Measurements from ENCODE around the gene ETV1. TPM values are rescaled to one million over a fixed set of nuclear protein-coding genes. Genes with fewer than 3 reads are reported as not detected.

The ETV1 gene
- total and polyA plus RNA-seq, 9 of the 15 experiments (the other 6 are each of a cell fraction or from before 2014, with no cell fraction given), result 7.2 to 27.4 (median 14.0) TPM

DNA sequence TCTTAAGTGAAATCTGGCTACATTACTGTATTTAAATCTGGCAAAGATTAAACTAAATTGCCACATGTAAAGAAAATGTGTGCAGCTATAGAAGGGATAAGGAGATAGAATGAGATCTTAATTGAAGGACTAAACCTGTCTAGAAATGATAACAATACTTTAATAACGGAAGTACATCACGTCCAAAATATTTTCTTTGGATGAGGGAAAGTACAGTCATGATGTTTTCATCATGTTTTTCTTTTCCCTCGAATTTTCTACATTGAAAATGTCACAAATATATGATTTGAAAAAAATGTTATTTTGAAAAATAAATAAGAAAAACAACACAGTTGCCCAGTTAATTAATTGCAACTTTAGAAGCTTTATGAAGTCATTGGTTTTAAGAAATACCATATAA is 143.9 kb downstream of the ETV1 start:
- intact Hi-C loops (cut with micrococcal nuclease), result no loop called here
- H3K9ac ChIP-seq (ENCODE audit: insufficient read depth in 1 of 2, low read depth in 2 of 2, low read length in 2 of 2), result no peak overlapping the region
- in situ Hi-C loops (cut with MboI), result no loop called here
- FAIRE-seq, result no peak
- no peak for ATAC-seq
- no peak overlapping the region for H3K27ac ChIP-seq (ENCODE audit: extremely low read depth, low read depth, low read length)
- H3K4me1 ChIP-seq (replicated peaks in 1 of 2; ENCODE audit: control insufficient read depth in 2 of 2, insufficient read depth in 2 of 2, low read length in 2 of 2), result peaks cover 0 to 10% of the 10 kb centered on the region in 2 experiments; a peak in 2 of 5 replicates
- BruUV-seq (replicated peaks), result no TSS peak
- 11% methylated on average over 3 of the region's 3 CpGs for WGBS (ENCODE audit: insufficient coverage, low coverage, missing lambda C conversion rate)
- no peaks in the 10 kb centered on the region for H3K36me3 ChIP-seq (ENCODE audit: control insufficient read depth, insufficient read depth, low read length)
- POLR2A ChIA-PET, result no interaction called here
- H3K9me1 ChIP-seq (ENCODE audit: control insufficient read depth, insufficient read depth, low read length), result no peaks in the 10 kb centered on the region
- no peak for DNase-seq (ENCODE audit: extremely low read depth in 1 of 4, low spot score in 3 of 4)
- H3K4me2 ChIP-seq (ENCODE audit: insufficient read depth, low read length), result no peak overlapping the region
- CTCF ChIA-PET (ENCODE audit: low intra/inter-chr PET ratio), result no interaction called here
- no peaks in the 10 kb centered on the region for H3K79me2 ChIP-seq (ENCODE audit: control insufficient read depth, insufficient read depth, low read length)
- H4K20me1 ChIP-seq (replicated peaks; ENCODE audit: control insufficient read depth, insufficient read depth, low read length), result no peaks in the 10 kb centered on the region
- H2AFZ ChIP-seq (ENCODE audit: low read depth, low read length), result no peak overlapping the region
- H3K4me3 ChIP-seq, result no peak overlapping the region
- no peaks in the 10 kb centered on the region for H3K9me3 ChIP-seq (replicated peaks; ENCODE audit: control insufficient read depth, insufficient read depth, low read depth, low read length)
- no peaks in the 10 kb centered on the region for H3K27me3 ChIP-seq (ENCODE audit: control insufficient read depth in 2 of 2, insufficient read depth in 2 of 2, low read length in 2 of 2)
- TF ChIP-seq, protein P1, sequence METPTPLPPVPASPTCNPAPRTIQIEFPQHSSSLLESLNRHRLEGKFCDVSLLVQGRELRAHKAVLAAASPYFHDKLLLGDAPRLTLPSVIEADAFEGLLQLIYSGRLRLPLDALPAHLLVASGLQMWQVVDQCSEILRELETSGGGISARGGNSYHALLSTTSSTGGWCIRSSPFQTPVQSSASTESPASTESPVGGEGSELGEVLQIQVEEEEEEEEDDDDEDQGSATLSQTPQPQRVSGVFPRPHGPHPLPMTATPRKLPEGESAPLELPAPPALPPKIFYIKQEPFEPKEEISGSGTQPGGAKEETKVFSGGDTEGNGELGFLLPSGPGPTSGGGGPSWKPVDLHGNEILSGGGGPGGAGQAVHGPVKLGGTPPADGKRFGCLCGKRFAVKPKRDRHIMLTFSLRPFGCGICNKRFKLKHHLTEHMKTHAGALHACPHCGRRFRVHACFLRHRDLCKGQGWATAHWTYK (CRISPR knock-in tag; IDR thresholded peaks at IDR 0.05), result no peak
- TF ChIP-seq, protein P2, sequence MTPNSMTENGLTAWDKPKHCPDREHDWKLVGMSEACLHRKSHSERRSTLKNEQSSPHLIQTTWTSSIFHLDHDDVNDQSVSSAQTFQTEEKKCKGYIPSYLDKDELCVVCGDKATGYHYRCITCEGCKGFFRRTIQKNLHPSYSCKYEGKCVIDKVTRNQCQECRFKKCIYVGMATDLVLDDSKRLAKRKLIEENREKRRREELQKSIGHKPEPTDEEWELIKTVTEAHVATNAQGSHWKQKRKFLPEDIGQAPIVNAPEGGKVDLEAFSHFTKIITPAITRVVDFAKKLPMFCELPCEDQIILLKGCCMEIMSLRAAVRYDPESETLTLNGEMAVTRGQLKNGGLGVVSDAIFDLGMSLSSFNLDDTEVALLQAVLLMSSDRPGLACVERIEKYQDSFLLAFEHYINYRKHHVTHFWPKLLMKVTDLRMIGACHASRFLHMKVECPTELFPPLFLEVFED (CRISPR knock-in tag; conservative IDR thresholded peaks at IDR 0.05), result no peak
- TF ChIP-seq RB1 (IDR thresholded peaks at IDR 0.05; ENCODE audit: low read depth) (no peak), ZNF263 (CRISPR knock-in tag; IDR thresholded peaks at IDR 0.05; ENCODE audit: borderline replicate concordance) (no peak), BRD4 (IDR thresholded peaks at IDR 0.05) (no peak), ZNF311 (CRISPR knock-in tag; IDR thresholded peaks at IDR 0.05) (no peak), MAZ (CRISPR knock-in tag; conservative IDR thresholded peaks at IDR 0.05 in 1 of 2, IDR thresholded peaks at IDR 0.05 in 1 of 2) (no peak), ZFP1 (CRISPR knock-in tag; IDR thresholded peaks at IDR 0.05) (no peak), GTF2A2 (tag; IDR thresholded peaks at IDR 0.05) (no peak), GABPA (tag; conservative IDR thresholded peaks at IDR 0.05; ENCODE audit: low read depth) (no peak), TAF7 (tag; IDR thresholded peaks at IDR 0.05) (no peak), PML (IDR thresholded peaks at IDR 0.05; ENCODE audit: low read length) (no peak), YY1 (IDR thresholded peaks at IDR 0.05; ENCODE audit: borderline replicate concordance in 1 of 3, control insufficient read depth in 1 of 3, extremely low read depth in 1 of 3, insufficient read depth in 3 of 3, insufficient read length in 1 of 3, insufficient replicate concordance in 2 of 3, low read depth in 1 of 3, low read length in 2 of 3) (no peak), CREBBP (IDR thresholded peaks at IDR 0.05; ENCODE audit: low read depth, low read length) (no peak), ZSCAN32 (CRISPR knock-in tag; IDR thresholded peaks at IDR 0.05) (no peak)
- TF ChIP-seq, protein P3, sequence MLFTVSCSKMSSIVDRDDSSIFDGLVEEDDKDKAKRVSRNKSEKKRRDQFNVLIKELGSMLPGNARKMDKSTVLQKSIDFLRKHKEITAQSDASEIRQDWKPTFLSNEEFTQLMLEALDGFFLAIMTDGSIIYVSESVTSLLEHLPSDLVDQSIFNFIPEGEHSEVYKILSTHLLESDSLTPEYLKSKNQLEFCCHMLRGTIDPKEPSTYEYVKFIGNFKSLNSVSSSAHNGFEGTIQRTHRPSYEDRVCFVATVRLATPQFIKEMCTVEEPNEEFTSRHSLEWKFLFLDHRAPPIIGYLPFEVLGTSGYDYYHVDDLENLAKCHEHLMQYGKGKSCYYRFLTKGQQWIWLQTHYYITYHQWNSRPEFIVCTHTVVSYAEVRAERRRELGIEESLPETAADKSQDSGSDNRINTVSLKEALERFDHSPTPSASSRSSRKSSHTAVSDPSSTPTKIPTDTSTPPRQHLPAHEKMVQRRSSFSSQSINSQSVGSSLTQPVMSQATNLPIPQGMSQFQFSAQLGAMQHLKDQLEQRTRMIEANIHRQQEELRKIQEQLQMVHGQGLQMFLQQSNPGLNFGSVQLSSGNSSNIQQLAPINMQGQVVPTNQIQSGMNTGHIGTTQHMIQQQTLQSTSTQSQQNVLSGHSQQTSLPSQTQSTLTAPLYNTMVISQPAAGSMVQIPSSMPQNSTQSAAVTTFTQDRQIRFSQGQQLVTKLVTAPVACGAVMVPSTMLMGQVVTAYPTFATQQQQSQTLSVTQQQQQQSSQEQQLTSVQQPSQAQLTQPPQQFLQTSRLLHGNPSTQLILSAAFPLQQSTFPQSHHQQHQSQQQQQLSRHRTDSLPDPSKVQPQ (CRISPR knock-in tag; IDR thresholded peaks at IDR 0.05; ENCODE audit: borderline replicate concordance), result no peak
- TF ChIP-seq, protein P4, sequence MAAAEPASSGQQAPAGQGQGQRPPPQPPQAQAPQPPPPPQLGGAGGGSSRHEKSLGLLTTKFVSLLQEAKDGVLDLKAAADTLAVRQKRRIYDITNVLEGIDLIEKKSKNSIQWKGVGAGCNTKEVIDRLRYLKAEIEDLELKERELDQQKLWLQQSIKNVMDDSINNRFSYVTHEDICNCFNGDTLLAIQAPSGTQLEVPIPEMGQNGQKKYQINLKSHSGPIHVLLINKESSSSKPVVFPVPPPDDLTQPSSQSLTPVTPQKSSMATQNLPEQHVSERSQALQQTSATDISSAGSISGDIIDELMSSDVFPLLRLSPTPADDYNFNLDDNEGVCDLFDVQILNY (CRISPR knock-in tag; IDR thresholded peaks at IDR 0.05), result no peak
